Measurements from ENCODE around the gene CMPK1. TPM values are rescaled to one million over a fixed set of nuclear protein-coding genes. Genes with fewer than 3 reads are reported as not detected.

The CMPK1 gene
- total and polyA plus RNA-seq, 2 of the 8 experiments (the other 6 are each of a cell fraction or from before 2014, with no cell fraction given): 6.0 to 36.9 TPM

DNA sequence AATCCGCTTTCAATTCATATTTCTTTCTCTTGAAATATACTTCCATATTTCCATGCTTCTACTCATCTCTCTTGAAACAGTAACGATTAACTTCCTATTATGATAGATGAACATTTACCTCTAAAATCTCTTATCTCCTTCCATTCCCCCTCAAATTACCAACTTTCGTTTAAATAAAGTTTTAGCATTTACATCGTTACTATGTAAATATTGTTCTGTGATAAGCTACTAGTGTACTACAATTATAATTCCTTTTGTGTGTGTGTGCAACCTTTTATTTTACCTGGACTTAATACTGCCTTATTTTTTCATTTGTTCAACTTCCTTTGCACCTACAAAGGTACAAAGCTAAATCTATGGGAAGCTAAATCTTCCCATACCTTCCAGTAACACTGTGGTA lies 87.0 kb downstream of the CMPK1 start:
- H3K4ac ChIP-seq (replicated peaks; ENCODE audit: insufficient read length, low read depth, low read length): no peak overlapping the region
- no peak overlapping the region for H2BK20ac ChIP-seq (ENCODE audit: low read length)
- no peak overlapping the region for H3K9ac ChIP-seq (replicated peaks in 1 of 4; ENCODE audit: extremely low read depth in 1 of 4, low read depth in 3 of 4, low read length in 3 of 4)
- DNase-seq (ENCODE audit: low read depth in 1 of 2, low spot score in 2 of 2): no peak
- no peak overlapping the region for H3K18ac ChIP-seq (ENCODE audit: extremely low read depth, low read length)
- peaks cover 0 to 8% (median 0%) of the 10 kb centered on the region in 4 experiments; a peak in 1 of 8 replicates for H3K36me3 ChIP-seq (ENCODE audit: control insufficient read depth in 2 of 4, insufficient read depth in 4 of 4, low read length in 3 of 4)
- H3K4me3 ChIP-seq (ENCODE audit: extremely low read depth in 1 of 4, insufficient read depth in 2 of 4, low read depth in 3 of 4, low read length in 4 of 4): no peak overlapping the region
- H3K9me3 ChIP-seq (ENCODE audit: insufficient read depth in 2 of 2, low read depth in 1 of 2, low read length in 1 of 2): no peaks in the 10 kb centered on the region
- WGBS, 2 experiments (ENCODE audit: extremely low coverage in 1 of 2, insufficient coverage in 1 of 2, insufficient read length in 1 of 2, insufficient replicate concordance in 2 of 2, low coverage in 1 of 2, low lambda C conversion rate in 2 of 2, missing lambda C conversion rate in 1 of 2): 82 to 100% methylated on average over 3 to 4 of the region's 4 CpGs
- ChIA-PET POLR2A (ENCODE audit: partially characterized antibody) (no interaction called here), CTCF (ENCODE audit: partially characterized antibody) (interaction anchor here (0.9 to 11.5 kb wide), 10 partner anchors 12 to 290 kb away, joined by 3 to 140 read pairs (median 4); partner anchors contain the start of gene FOXD2)
- H3K23me2 ChIP-seq (ENCODE audit: low read depth, low read length): peaks cover 7% of the 10 kb centered on the region; the same call in 1 of the 2 replicates
- peaks cover 0 to 3% (median 2%) of the 10 kb centered on the region in 4 experiments; a peak in 3 of 7 replicates for H3K4me1 ChIP-seq (replicated peaks in 1 of 4; ENCODE audit: control insufficient read depth in 3 of 4, insufficient read depth in 4 of 4, low read length in 3 of 4)
- no peak overlapping the region for H4K91ac ChIP-seq (replicated peaks; ENCODE audit: insufficient read length, low read length)
- H2BK15ac ChIP-seq (ENCODE audit: low read length): no peak overlapping the region
- H3K79me2 ChIP-seq (ENCODE audit: control insufficient read depth in 1 of 2, insufficient read depth in 2 of 2, low read length in 2 of 2): no peaks in the 10 kb centered on the region
- no peak overlapping the region for H2AFZ ChIP-seq (ENCODE audit: low read length)
- peaks cover 38 to 61% (median 57%) of the 10 kb centered on the region in 4 experiments for H3K27me3 ChIP-seq (replicated peaks in 1 of 4; ENCODE audit: control insufficient read depth in 3 of 4, extremely low read depth in 1 of 4, insufficient read depth in 3 of 4, low read length in 3 of 4)
- H2BK120ac ChIP-seq (replicated peaks; ENCODE audit: low read depth, low read length): no peak overlapping the region
- FAIRE-seq: no peak
- no peak overlapping the region for H2BK12ac ChIP-seq (ENCODE audit: low read depth, low read length)
- H2BK5ac ChIP-seq (ENCODE audit: low read depth, low read length): no peak overlapping the region
- H3K14ac ChIP-seq (ENCODE audit: insufficient read length): no peak overlapping the region
- no peak overlapping the region for H2AK5ac ChIP-seq (ENCODE audit: low read depth, low read length)
- no peak overlapping the region for H4K5ac ChIP-seq (ENCODE audit: insufficient read length, low read depth, low read length)
- H4K20me1 ChIP-seq (replicated peaks in 1 of 2; ENCODE audit: control insufficient read depth in 1 of 2, insufficient read depth in 2 of 2, low read length in 2 of 2): peaks cover 4% of the 10 kb centered on the region in 2 experiments
- H4K8ac ChIP-seq (ENCODE audit: extremely low read depth, insufficient read depth, low read length): no peak overlapping the region
- H3K4me2 ChIP-seq (ENCODE audit: insufficient read depth in 1 of 2, low read depth in 2 of 2, low read length in 2 of 2): no peak overlapping the region
- no peak overlapping the region for H3K23ac ChIP-seq (ENCODE audit: insufficient read length)
- H3K56ac ChIP-seq (replicated peaks; ENCODE audit: insufficient read length, low read depth, low read length): no peak overlapping the region
- H3K79me1 ChIP-seq (ENCODE audit: low read depth, low read length): no peaks in the 10 kb centered on the region
- no peak overlapping the region for H3K27ac ChIP-seq (ENCODE audit: low read depth, low read length)
- TF ChIP-seq SAP30 (IDR thresholded peaks at IDR 0.05; ENCODE audit: insufficient read depth, insufficient replicate concordance, low read length): no peak
- TF ChIP-seq KDM1A (IDR thresholded peaks at IDR 0.05; ENCODE audit: borderline replicate concordance, low read length): no peak
- no peak for TF ChIP-seq EP300 (IDR thresholded peaks at IDR 0.05; ENCODE audit: borderline replicate concordance in 1 of 2, low read depth in 2 of 2, low read length in 2 of 2)
- TF ChIP-seq RFX5 (IDR thresholded peaks at IDR 0.05; ENCODE audit: borderline replicate concordance, low read depth, low read length): no peak
- no peak for TF ChIP-seq GABPA (IDR thresholded peaks at IDR 0.05; ENCODE audit: borderline replicate concordance, insufficient read depth, low read length)
- TF ChIP-seq HDAC6 (IDR thresholded peaks at IDR 0.05; ENCODE audit: low read depth, low read length): no peak
- TF ChIP-seq NANOG (IDR thresholded peaks at IDR 0.05; ENCODE audit: insufficient read depth, low read depth, low read length, poor library complexity, severe bottlenecking): no peak
- TF ChIP-seq CTBP2 (IDR thresholded peaks at IDR 0.05; ENCODE audit: borderline replicate concordance, insufficient read depth, insufficient read length, low read length): no peak
- TF ChIP-seq GTF2F1 (IDR thresholded peaks at IDR 0.05; ENCODE audit: borderline replicate concordance, low read depth, low read length): no peak
- no peak for TF ChIP-seq POLR2AphosphoS5 (IDR thresholded peaks at IDR 0.05; ENCODE audit: low read depth, low read length)
- TF ChIP-seq CBX5 (IDR thresholded peaks at IDR 0.05; ENCODE audit: low read depth, low read length): no peak
- no peak for TF ChIP-seq JUND (IDR thresholded peaks at IDR 0.05; ENCODE audit: low read length)
- TF ChIP-seq, protein P1, sequence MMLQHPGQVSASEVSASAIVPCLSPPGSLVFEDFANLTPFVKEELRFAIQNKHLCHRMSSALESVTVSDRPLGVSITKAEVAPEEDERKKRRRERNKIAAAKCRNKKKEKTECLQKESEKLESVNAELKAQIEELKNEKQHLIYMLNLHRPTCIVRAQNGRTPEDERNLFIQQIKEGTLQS (IDR thresholded peaks at IDR 0.05; ENCODE audit: insufficient read depth, low read depth, low read length): no peak
